Activated CD8-positive, alpha-beta memory T cell treated with anti-CD3 and anti-CD28 coated beads for 1 hour (primary cell): Measurements from ENCODE around the gene LCN12.

Experiments
- DNase-seq, 2 donors: peaks; one replicate each; pipeline ENCODE4 v3.0.0-alpha.2; 2020; ENCODE audit warnings: low read depth in 1 of 2; ENCODE audit errors: extremely low read depth in 1 of 2

The LCN12 gene

DNA sequence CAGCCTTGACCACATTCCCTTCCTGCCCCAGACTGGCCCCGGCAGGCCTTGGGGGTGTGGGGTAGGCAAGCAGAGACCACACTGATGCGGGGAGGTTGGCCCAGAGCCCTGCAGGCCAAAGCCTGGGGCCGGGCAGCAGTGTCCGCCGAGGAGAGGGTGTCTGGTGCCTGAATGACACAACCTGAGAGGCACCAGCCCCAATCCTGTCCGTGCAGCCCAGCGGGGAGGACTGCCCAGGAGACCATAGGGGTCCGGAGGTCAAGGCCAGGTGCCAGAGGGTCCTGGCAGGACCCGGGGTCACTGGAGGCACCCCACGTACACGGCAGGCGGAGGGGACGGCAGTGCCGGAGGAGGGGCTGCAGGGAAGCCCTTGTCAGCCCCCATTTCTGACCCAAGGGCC, 19.7 kb downstream of the LCN12 start:
- DNase-seq, result no peak

GRCh38 chr9:136972335-136972734, 20.3 kb downstream of the LCN12 start:
- no peak for DNase-seq

DNA sequence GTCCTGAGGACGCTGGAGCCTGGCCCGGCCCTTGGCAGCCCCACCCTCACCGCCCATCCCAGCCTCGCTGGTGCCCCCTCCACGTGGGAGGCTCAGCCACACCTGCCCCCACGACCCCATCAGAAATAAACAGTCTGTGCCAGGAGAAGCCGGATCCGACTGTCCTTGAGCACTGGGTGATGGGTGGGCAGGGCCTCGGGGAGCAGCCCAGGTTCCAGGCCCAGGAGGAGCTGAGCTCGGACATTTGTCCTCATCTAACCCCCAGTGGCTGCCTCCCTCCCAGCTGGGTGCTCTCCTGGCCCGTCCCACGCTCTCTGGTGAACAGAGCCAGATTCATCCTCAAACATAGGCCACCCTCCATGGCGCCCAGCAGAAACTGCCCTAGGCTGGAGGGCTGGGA, 20.7 kb downstream of the LCN12 start:
- DNase-seq, result no peak

DNA sequence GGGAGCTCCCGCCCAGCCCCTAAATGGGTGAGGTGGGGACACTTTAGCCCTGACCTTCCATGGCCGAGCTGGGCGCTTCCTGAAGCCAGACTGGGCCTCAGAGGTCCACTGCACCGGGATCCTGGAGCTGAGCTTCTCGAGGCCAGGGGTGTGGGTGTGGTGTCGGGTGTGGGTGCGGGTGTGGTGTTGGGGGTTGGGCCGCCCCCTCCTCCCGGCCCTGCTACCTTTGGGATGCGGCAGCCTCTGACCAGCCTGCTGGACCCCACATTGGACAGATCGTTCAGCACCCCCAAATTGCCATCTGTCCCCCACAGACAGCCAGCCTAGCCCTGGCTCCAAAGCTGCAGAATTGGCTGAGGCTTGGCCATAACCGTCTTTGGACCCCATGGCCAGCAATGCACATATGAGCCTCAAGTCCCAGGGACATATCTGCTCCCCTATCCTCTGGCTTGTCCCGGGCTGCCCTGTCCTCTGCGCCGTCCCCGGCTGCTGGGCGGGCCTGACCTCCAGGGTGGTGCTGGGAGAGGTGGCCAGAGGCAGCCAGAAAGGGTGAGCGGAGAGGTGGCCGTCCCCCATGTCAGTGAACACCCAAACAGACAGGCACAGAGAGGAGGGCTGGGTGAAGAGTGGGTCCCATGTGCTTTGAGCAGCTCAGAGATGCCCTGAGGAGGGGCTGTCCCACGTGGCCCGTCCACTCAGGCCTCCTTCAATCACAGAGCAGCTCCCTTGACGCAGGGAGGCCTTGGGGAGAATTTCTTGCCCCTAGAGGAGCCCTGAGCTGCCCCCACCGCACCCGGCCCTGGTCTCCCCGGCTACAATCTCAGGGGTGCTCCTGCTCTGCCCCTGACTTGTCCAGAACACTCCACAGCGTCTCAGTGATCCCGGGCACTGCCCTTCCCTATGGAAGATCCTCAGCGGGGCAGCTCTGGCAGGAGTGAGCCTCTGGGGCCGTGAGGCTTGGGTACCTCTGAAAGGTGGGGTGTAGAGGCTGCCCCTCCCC, 21.8 kb downstream of the LCN12 start:
- DNase-seq, result no peak

DNA sequence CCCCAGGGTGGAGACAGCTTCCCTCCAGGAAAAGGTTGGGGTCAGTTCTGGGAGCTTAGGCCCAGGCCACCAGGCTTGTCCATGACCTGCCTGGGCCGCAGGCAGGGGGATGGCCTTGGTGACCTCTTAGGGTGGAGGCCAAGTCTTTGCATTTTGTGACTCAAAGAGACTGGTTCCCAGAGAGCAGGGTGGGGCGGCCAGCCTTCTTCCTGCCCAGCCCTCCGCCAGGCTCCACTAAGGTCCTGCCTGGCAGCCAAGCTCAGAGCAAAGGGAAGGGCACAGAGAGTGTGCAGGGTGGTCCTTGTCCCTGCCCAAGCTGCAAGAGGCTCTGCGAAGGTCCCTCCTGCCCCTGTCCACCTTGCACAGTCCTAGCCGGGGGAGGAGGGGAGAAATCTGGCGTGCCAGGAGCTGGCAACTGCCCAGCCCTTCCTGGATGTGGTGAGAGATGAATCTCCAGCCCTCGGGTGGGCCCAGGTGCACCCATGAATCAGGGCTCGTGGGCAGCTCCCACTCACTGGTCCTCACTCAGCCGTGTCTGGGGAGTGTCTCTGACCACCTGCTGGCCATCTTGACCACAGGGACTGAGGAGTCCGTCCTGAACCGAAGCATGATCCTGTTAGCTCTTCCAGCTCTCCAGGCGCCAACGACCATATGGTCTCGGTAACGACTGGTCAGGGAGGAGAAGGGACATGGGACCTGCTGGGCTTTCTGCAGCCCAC, 22.9 kb downstream of the LCN12 start:
- no peak for DNase-seq

DNA sequence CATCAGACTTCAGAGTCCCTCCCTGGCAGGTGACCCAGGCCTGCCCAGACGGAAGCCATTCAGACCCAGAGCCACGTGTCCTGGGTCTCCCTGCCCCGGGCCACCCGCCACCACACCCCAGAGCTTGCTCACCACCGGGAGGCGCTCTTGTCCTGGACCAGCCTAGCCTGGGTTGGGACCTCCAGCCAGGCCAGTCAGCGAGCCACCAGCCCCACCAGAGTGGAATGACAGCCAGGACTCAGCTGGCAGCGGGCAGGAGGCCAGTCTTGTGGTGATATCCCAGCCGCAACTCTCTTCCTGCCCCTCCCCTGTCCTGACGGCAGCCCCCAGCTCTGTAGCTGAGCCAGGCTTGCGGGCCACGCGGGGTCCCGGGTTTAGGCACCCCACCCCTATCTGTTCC, 23.6 kb downstream of the LCN12 start:
- no peak for DNase-seq

- DNase-seq, result no peak
Observed at GRCh38 chr9:136977223-136977622, 25.1 kb downstream of the LCN12 start, which contains the start of gene PTGDS. Gene PTGDS (plus strand): TSS chr9:136977504. CDS start chr9:136977579, 75 bp downstream.

DNA sequence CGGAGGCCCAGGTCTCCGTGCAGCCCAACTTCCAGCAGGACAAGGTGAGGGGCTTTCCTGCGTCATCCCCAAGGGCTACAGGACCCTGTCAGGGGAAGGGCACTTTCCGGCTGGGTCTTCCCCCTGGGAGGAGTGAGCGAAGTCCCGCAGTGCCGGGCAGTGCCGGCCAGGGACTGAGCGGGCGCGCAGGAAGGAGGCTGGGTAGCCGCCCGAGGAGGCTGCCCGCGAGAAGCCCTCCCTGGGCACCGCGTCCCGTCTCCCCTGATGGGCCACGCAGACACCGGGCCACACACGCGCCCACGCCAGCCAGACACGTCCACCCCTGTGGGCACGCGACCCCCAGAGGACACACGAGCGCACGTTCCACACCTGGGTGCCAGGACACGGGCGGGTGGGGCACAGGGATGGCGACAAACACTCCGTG, 25.6 kb downstream of the LCN12 start:
- DNase-seq, result no peak

DNA sequence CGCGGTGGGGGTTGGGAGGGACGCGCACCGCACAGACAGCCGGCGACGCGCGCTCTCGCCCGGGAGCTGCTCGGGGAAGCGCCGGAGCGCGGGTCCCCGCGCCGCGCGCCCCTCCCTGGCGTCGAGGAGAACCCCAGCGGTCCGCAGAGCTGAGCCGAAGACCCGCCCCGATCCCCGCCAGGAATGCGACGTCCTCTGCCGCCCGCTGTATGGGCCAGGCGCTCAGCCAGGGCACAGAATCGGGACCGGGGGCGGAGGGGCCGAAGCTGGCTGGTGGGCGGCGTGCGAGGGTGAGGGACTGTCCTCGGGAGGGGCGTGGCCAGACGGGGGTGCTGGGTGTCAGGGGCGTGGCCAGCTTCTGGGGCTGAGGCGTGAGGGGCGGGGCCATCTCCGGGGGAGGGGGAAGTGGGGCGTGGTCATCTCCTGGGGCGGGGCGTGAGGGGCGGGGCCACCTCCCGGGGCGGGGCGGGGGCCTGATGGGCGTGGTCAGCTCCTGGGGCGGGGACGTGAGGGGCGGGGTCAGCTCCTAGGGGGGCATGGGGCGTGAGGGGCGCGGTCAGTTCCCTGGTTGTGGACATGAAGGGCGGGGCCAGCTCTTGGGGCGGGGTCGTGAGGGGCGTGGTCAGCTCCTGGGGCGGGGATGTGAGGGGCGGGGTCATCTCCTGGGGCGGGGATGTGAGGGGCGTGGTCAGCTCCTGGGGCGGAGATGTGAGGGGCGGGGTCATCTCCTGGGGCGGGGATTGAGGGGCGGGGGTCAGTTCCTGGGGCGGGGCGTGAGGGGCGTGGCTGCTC, 26.2 kb downstream of the LCN12 start:
- DNase-seq, result peak; percentile 44 to 67

DNA sequence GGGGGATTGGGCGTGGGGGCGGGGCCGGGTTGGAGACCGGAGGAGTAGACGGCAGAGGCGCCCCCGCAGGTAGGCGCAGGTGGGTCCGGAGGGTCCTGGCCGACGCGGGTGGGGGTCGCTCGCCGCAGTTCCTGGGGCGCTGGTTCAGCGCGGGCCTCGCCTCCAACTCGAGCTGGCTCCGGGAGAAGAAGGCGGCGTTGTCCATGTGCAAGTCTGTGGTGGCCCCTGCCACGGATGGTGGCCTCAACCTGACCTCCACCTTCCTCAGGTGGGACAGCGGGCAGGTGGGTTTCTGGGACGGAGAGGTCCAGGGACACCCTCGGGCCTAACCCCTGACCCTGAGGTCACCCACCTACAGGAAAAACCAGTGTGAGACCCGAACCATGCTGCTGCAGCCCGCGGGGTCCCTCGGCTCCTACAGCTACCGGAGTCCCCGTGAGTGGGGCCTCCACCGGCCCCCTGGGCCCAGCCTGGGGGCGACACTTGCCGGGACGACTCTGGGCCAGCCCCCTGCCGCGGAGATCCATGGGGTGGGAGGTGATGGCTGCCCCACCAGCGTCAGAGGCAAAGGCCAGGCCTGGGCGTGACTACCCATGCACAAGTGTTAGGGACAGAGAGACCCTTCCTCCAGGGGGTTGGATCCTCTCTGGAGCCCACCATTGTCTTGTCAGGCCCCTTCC, 26.9 kb downstream of the LCN12 start:
- DNase-seq, result no peak

GRCh38 chr9:136979769-136980587, 27.9 kb downstream of the LCN12 start:
- DNase-seq, result no peak

- DNase-seq, result no peak
Observed at GRCh38 chr9:136980669-136981478, 28.8 kb downstream of the LCN12 start.

- DNase-seq, result no peak
Observed at GRCh38 chr9:136981588-136982231, 29.6 kb downstream of the LCN12 start.

DNA sequence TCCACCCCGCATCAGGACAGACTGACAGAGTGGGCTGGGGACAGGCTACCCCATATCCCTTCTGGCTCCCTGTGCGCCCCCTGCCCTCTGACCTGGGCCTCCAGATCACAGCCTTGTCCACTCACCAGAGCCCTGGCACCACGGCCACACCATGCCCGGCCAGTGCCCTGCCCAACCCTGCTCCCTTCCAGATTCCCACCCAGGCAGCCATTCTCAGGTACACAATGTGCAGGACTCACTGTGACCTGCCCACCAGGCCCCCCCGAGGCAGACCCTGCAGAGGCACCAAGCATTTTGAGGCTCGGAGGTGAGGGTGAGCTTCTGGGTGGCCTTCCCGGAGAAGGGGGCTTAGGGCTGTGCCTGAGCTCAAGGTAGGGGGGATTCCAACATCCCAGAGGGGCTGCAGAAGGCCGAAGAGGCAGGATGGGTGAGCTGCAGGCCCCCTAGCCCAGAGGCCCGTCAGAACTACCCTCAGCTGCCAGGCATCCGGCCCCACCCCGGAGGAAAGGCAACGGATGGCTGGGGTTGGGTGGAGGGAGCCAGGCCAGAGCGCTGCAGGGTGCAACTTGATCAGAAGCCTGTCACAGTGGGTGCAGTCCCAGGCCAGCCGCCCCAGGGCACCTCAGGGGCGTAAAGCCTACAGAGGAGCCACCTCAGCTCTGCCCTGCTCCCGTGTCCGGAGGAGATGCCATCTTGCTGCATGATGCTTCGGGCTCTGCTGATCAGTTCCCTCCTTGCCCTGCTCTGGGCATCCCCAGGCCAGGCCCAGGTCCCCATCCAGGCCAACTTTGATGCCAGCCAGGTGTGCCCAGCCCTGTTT, 30.4 kb downstream of the LCN12 start, which contains the start of gene LCNL1:
Gene LCNL1, plus strand, starts transcription at position 762 of the 820 bp plus-strand sequence. CDS start 594 bp downstream, outside the sequence.
- DNase-seq, result no peak

DNA sequence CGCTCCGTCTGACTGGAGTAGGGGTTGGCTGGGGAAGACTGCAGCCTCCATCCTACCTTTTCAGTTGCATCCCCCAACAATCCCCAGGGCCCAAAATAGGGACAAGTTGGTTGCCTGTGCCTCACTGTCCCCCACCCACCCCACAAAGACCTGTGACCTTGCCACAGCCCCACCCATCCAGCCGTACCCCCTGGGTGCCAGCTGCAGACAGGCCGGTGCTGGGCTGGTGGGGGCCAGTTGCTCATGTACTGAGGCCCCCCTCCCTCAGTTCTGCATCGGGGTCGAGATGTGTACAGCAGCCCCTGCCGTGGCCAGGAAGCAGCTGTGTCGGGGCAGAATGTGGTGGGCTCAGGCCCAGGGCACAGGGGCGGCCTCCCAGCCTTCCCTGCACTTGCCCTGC, 31.1 kb downstream of the LCN12 start:
- DNase-seq, result no peak

- no peak for DNase-seq
Observed at GRCh38 chr9:136983656-136984314, 31.7 kb downstream of the LCN12 start.
